Measurements from ENCODE around the gene ST8SIA6. TPM values are rescaled to one million over a fixed set of nuclear protein-coding genes. Genes with fewer than 3 reads are reported as not detected.

The ST8SIA6 gene
- total and polyA plus RNA-seq, 7 donors, result 0.50 to 2.6 (median 1.1) TPM; not detected in 2

- Histone ChIP-seq H3K9me3 (peaks cover 0 to 3% (median 0%) of the 10 kb centered on the region in 4 donors), H3K36me3 (no peaks in the 10 kb centered on the region), H3K27me3 (no peaks in the 10 kb centered on the region), H3K4me1 (no peaks in the 10 kb centered on the region), H3K27ac (no peak overlapping the region), H3K4me3 (no peak overlapping the region)
- TF ChIP-seq EP300 (IDR thresholded peaks at IDR 0.05) (no peak), POLR2A (IDR thresholded peaks at IDR 0.05) (no peak), POLR2AphosphoS5 (IDR thresholded peaks at IDR 0.05) (no peak), CTCF (IDR thresholded peaks at IDR 0.05) (no peak)
- 91% methylated on average over 4 of the region's 4 CpGs for WGBS, 2 donors
- no peak for DNase-seq
- intact Hi-C loops (cut with DNase I), result no loop called here
Observed at GRCh38 chr10:17479015-17479615, 24.7 kb upstream of the ST8SIA6 start.

- Histone ChIP-seq H3K27ac (no peak overlapping the region), H3K27me3 (no peaks in the 10 kb centered on the region), H3K36me3 (no peaks in the 10 kb centered on the region), H3K4me1 (no peaks in the 10 kb centered on the region), H3K9me3 (no peaks in the 10 kb centered on the region), H3K4me3 (no peak overlapping the region)
- WGBS, 2 donors, result 80 to 91% methylated on average over 1 of the region's 1 CpG
- intact Hi-C loops (cut with DNase I), result no loop called here
- TF ChIP-seq POLR2A (IDR thresholded peaks at IDR 0.05) (no peak), POLR2AphosphoS5 (IDR thresholded peaks at IDR 0.05) (no peak), EP300 (IDR thresholded peaks at IDR 0.05) (no peak), CTCF (IDR thresholded peaks at IDR 0.05) (no peak)
- no peak for DNase-seq
Observed at GRCh38 chr10:17476073-17476472, 21.7 kb upstream of the ST8SIA6 start.

GRCh38 chr10:17475661-17476060, 21.3 kb upstream of the ST8SIA6 start:
- no peak for DNase-seq
- Histone ChIP-seq H3K27ac (no peak overlapping the region), H3K4me1 (no peaks in the 10 kb centered on the region), H3K9me3 (no peaks in the 10 kb centered on the region), H3K27me3 (no peaks in the 10 kb centered on the region), H3K36me3 (no peaks in the 10 kb centered on the region), H3K4me3 (no peak overlapping the region)
- intact Hi-C loops (cut with DNase I), result no loop called here
- 80 to 83% methylated on average over 3 of the region's 3 CpGs for WGBS, 2 donors
- TF ChIP-seq CTCF (IDR thresholded peaks at IDR 0.05), result no peak
- no peak for TF ChIP-seq EP300 (IDR thresholded peaks at IDR 0.05)
- TF ChIP-seq POLR2A (IDR thresholded peaks at IDR 0.05), result no peak
- no peak for TF ChIP-seq POLR2AphosphoS5 (IDR thresholded peaks at IDR 0.05)

- 25 to 41% methylated on average over 5 of the region's 5 CpGs for WGBS, 2 donors
- no peak for DNase-seq
- no peaks in the 10 kb centered on the region for H3K36me3 ChIP-seq
- no peaks in the 10 kb centered on the region for H3K27me3 ChIP-seq
- intact Hi-C loops (cut with DNase I), result no loop called here
- no peaks in the 10 kb centered on the region for H3K4me1 ChIP-seq
- H3K27ac ChIP-seq, result no peak overlapping the region
- H3K9me3 ChIP-seq, result no peaks in the 10 kb centered on the region
- no peak overlapping the region for H3K4me3 ChIP-seq
- no peak for TF ChIP-seq EP300 (IDR thresholded peaks at IDR 0.05)
- no peak for TF ChIP-seq POLR2A (IDR thresholded peaks at IDR 0.05)
- no peak for TF ChIP-seq CTCF (IDR thresholded peaks at IDR 0.05)
- no peak for TF ChIP-seq POLR2AphosphoS5 (IDR thresholded peaks at IDR 0.05)
Observed at GRCh38 chr10:17474595-17475323, 20.4 kb upstream of the ST8SIA6 start.

Measured in sigmoid colon (tissue), 7 donors.